Stimulated activated CD8-positive, alpha-beta memory T cell treated with anti-CD3 and anti-CD28 coated beads, Interleukin-12 subunit alpha, Interleukin-12 subunit beta, amount 100 ng/mL, for 4 hours (primary cell): ENCODE data around the gene ADGRG1.

ENCODE experiments used
- DNase-seq: peaks from one replicate; pipeline ENCODE4 v3.0.0-alpha.2; 2020; ENCODE audit warnings: low read depth

The ADGRG1 gene

GRCh38 chr16:57683636-57684545, 55.5 kb downstream of the ADGRG1 start:
- no peak for DNase-seq

DNA sequence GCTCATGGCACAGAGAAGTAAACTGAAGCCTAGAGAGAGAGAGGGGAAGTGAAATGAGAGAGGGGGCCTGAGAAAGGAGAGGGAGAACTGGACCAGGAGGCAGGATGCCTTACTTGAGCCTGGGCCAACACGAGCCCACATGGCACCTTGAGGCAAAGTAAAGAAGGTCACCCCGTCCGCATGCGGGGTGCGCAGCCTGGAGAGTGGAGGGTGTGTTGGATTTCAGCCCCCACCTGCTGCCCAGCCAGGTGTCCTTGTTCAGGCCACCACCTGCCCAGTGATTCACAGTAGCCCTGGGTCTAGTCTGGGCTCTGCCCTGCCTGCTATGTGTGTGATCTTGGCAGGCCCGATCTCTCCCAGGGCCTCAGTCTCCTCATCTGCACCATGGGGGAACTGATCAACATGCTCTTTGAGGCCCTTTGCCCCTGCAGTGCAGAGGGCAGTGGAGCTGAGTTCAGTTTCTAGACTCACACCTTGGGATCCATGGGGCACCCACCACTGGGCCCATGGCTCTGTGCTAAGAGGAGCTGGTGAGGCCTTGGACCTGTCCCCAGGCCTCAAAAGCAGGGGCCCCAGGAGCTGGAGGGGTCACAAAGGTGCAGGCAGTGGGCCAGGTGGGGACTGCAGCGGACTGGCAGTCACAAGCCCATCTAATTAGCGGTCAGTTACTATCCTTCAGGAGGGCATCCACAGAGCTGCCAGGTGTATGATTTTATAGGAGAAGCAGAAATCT, 56.4 kb downstream of the ADGRG1 start:
- DNase-seq: no peak

- no peak for DNase-seq
Measured at GRCh38 chr16:57685633-57686032, 57.2 kb downstream of the ADGRG1 start.

DNA sequence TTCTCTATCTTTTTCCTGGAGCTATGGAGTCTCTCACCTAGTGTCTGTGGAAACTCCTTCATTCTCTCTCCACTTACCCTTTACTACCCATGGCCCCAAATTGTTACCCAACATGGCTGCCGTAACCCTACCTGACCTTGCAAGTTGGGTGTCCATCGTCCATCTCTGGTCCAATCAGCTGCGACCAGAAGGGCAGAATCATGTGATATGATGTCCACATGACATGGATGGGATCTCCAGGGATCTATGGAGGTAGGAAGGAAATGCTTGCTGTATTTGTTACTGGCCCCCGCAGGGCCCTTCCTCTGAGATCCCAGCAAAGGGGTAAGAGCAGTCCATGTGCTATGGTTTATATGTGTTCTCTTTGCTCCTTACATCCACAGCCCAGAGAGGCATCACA, 58.1 kb downstream of the ADGRG1 start:
- no peak for DNase-seq

- DNase-seq: no peak
Measured at GRCh38 chr16:57687363-57687929, 59.0 kb downstream of the ADGRG1 start.

DNA sequence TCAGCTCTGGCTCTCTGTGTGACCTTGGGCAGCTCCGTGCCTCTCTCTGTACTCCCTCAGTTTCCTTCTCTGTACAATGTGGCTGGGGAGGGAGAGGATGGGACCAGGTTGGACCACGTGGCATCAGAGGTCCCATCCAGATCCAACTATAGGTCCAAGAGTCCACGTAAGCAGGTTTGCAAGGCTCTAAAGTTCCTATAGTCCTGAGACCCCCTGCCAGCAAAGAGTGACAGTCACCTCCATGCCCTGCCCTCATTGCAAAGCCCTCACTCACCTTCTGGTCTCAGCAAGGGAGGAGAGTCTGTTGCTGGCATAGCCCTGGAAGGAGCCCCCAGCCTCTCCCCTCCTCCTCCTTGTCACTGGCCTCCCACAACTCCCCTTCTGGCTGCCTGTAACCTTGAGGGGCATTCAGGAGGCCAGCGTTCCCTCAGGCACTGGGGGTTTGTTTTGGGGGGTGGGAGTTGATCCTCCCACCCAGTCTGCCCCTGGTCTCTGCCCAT, 60.1 kb downstream of the ADGRG1 start:
- DNase-seq: no peak

- DNase-seq: no peak
Measured at GRCh38 chr16:57688987-57689761, 60.7 kb downstream of the ADGRG1 start.

GRCh38 chr16:57689762-57690558, 61.5 kb downstream of the ADGRG1 start:
- peak; percentile 15 for DNase-seq

DNA sequence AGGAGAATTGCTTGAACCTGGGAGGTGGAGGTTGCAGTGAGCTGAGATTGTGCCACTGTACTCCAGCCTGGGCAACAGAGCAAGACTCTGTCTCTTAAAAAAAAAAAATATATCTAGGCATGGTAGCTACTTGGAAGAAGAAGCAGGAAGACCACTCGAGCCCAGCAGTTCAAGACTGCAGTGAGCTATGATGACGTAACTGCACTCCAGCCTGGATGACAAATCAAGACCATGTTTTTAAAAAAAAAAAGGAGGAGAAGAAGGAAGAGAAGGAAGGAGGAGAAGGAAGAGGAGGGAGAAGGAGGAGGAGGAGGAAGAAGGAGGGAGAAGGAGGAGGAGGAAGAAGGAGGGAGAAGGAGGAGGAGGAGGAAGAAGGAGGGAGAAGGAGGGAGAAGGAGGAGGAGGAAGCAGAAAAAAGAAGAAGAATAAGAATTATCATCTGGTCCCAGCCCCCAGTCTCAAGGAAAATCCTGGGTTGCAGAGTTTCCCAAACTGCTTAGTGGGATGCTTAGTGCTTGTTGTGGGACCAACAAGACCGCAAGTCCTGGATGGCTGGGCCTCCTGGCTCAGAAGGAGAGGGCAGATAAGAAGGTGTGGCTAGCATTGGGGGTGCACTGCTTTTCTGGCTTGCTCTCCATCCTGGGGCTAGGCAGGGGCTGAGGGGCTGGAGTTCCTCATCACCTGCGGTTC, 62.5 kb downstream of the ADGRG1 start:
- no peak for DNase-seq

- no peak for DNase-seq
Measured at GRCh38 chr16:57692636-57693035, 64.2 kb downstream of the ADGRG1 start.

GRCh38 chr16:57693550-57693949, 65.1 kb downstream of the ADGRG1 start:
- DNase-seq: no peak

- no peak for DNase-seq
Measured at GRCh38 chr16:57694231-57694724, 65.8 kb downstream of the ADGRG1 start.

DNA sequence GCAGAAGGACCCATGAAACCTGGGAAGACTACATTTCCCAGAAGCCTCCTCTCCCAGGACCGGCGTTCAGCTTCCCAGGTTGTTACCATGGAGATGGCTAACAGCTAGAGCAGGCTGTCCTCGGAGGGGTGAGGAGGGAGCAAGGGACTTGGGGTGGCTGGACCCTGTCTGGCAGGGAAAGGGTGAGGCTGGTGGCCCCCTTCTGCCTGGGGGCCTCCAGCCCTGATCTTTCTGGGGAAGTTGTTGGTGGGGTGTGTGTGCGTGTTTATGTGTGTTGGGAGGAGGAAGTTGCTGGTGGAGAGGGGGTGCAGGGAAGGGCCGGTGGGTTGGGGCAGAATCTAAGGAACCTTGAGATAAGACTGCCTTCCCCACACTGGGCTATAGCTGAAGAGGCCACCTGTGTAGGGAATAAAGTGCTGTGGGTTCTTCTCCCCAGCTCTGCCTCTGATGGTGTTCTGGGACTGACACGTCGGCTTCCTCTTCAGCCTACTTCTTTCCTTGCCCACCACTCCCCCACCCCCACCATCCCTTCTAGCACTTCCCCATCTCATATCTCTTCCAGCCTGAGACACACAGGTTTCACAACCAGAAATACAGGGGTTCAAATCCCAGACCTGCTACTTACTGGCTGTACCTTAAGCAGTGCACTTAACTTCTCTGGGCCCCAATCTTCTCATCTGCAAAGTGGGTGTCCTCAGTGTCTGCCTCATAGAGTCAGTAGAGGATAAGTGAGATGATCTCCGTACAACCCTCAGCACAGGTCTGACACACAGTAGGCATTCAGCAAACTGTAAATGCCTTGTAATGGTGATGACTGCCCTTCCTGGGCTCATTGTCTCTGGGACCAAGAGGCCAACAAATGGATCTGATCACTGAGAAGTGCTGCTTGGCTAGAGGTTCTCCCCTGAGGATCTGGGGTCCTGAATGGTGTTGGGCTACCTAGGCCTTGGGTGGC, 66.6 kb downstream of the ADGRG1 start, which contains the start of gene DRC7:
TSS of gene DRC7 (plus strand) at position 82 of the 955 bp plus-strand sequence. CDS start 3,144 bp downstream, outside the sequence.
- DNase-seq: no peak

DNA sequence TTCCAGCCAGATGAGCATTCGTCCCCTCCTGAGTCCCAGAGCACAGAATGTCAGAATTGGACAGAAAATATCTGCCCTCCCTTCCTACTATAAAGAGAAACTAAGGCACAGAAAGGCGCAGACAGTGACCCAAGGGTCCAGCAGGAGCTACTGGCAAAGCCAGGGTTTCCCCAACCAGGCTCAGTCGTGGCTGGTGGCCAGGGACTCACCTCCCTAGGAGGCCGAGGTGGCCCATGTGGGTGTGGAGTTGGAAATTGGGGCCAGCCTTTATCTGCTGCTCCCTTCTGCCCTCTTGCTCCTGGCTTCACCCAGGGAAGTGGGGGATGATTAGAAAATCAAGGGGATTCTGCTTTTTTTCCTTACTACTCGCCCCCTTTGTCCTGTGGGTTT, 67.2 kb downstream of the ADGRG1 start:
- no peak for DNase-seq

DNA sequence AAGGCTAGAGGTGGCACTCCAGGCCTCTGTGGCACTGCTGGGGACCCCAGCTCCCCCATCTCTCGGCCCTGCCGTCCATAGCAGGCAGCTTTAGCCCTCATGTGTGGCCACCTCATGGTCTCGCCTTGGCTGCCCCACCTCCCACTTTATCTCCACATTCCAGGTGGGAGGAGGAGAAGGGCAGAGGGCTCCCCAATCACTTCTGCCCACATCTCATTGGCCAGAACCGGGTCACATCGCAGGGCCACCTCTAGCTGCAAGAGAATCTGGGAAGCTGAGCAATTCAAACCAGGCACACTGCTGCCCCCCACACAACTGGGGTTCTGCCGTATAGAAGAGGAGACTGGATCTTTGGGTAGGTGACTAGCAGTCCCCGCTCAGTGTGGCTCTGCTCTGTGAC, 67.8 kb downstream of the ADGRG1 start:
- DNase-seq: no peak

- DNase-seq: no peak
Measured at GRCh38 chr16:57697896-57698537, 69.6 kb downstream of the ADGRG1 start.

GRCh38 chr16:57698812-57699405, 70.5 kb downstream of the ADGRG1 start:
- DNase-seq: no peak

DNA sequence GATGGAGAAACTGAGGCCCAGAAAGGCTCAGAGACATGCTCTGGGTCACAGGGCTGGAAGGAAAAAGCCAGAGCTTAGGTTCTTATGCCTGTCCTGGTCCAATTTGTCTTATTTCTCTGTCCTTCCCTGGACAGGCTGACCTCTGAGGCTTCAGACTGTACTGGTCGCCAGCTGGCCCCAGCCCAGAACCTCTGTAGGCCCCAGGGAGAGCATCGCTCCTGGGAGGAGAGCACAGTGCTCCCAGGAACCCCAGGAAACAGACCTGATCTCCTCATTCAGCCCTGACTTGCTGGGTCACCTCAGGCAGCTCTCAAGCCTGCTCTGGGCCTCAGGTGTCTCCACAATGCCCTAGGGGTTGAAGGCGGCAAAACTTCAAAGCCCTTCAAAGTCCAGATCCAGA, 71.1 kb downstream of the ADGRG1 start:
- DNase-seq: no peak
